WI38 (cell line): Measurements from ENCODE around the gene PLEKHG3.

Experiments
- H3K4me3 ChIP-seq: 2 replicates; pipeline ENCODE4 v1.5.1; 2011; ENCODE audit warnings: low read depth, mild to moderate bottlenecking, control low read depth, low read length
- TF ChIP-seq, protein P1 (sequence below): IDR thresholded peaks from 2 replicates; pipeline ENCODE4 v1.5.1; 2012; ENCODE audit warnings: low read depth, mild to moderate bottlenecking, control low read depth, low read length

Gene PLEKHG3

DNA sequence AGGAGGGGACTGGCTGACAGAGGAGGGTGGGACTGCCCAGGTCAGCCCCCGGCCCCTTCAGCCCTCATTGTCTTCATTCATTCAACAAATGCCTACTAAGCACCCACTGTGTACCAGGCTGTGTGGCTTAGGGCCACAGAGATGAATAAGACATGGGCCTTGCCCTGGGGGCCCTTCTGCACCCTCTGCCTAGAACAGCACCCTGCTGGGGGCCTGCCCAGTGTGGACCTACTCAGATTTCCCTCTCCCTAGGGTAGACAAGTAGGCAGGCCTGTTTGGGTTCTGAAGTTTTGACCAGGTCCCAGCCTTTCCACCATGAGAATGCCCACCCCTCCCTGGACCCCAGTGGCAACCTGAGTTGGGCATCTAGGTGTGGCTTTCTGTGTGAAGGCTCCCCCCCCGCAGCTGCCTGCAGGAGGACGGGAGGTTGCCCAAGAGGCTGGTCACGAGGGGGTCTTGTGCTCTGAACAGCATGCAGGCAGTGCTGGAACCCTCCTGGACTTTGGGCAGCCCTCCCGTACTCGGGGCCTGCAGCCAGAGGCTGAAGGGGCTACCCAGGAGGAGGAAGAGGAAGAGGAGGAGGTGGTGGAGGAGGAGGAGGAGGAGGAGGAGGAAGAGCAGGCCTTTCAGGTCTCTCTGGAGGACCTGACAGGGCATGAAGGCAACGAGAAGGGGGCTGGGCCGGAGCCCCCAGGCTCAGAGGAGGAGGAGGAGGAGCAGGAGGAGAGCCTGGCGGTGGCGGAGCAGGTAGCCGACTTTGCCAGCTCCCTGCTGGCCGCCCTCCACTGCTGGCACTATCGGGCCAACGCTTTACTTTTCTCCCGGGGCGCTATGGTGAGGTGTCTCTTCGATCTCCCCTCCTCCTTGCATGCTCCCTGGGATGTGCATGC, 33.4 kb downstream of the PLEKHG3 start:
- no peak overlapping the region for H3K4me3 ChIP-seq
- TF ChIP-seq, protein P1, sequence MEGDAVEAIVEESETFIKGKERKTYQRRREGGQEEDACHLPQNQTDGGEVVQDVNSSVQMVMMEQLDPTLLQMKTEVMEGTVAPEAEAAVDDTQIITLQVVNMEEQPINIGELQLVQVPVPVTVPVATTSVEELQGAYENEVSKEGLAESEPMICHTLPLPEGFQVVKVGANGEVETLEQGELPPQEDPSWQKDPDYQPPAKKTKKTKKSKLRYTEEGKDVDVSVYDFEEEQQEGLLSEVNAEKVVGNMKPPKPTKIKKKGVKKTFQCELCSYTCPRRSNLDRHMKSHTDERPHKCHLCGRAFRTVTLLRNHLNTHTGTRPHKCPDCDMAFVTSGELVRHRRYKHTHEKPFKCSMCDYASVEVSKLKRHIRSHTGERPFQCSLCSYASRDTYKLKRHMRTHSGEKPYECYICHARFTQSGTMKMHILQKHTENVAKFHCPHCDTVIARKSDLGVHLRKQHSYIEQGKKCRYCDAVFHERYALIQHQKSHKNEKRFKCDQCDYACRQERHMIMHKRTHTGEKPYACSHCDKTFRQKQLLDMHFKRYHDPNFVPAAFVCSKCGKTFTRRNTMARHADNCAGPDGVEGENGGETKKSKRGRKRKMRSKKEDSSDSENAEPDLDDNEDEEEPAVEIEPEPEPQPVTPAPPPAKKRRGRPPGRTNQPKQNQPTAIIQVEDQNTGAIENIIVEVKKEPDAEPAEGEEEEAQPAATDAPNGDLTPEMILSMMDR = no peak

DNA sequence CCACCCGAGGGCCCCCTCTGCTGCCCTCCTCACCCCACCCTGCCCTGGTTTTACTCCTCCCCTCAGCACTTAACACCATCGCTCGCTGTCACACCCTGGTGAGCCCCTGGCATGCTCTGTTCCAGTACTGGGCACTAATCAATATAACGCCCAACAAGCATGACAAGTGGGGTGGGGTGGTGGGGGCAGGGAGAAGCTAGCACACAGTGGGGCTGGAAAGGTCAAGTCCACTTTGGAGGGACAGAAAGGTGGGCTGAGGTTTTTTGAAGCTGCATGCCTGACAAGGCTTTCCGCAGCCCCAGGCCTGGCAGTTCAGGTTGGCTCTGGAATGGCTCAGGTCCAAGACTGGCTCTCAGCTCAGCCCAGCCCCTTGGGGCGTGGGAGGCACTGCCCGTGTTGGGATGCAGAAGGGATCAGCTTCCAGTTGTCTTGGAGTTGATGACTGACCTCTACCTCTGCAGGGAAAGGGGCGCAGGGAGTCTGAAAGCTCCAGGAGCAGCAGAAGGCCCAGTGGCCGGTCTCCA, 34.1 kb downstream of the PLEKHG3 start:
- TF ChIP-seq, protein P1 = no peak
- H3K4me3 ChIP-seq = no peak overlapping the region

DNA sequence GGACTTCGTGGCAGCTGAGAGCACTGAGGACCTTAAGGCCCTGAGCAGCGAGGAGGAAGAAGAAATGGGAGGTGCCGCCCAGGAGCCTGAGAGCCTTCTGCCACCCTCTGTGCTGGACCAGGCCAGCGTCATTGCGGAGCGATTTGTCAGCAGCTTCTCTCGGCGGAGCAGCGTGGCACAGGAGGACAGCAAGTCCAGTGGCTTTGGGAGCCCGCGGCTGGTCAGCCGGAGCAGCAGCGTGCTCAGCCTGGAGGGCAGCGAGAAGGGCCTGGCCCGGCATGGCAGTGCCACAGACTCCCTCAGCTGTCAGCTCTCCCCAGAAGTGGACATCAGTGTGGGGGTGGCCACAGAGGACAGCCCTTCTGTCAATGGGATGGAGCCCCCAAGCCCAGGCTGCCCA, 37.0 kb downstream of the PLEKHG3 start:
- H3K4me3 ChIP-seq = no peak overlapping the region
- TF ChIP-seq, protein P1 = no peak

DNA sequence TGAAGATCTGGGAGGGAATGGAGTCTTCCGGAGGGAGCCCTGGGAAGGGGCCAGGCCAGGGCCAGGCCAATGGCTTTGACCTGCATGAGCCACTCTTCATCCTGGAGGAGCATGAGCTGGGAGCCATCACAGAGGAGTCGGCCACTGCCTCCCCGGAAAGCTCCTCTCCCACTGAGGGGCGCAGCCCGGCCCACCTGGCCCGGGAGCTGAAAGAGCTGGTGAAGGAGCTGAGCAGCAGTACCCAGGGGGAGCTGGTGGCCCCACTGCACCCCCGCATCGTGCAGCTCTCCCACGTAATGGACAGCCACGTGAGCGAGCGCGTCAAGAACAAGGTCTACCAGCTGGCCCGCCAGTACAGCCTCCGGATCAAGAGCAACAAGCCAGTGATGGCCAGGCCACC, 37.7 kb downstream of the PLEKHG3 start:
- TF ChIP-seq, protein P1 = no peak
- no peak overlapping the region for H3K4me3 ChIP-seq

DNA sequence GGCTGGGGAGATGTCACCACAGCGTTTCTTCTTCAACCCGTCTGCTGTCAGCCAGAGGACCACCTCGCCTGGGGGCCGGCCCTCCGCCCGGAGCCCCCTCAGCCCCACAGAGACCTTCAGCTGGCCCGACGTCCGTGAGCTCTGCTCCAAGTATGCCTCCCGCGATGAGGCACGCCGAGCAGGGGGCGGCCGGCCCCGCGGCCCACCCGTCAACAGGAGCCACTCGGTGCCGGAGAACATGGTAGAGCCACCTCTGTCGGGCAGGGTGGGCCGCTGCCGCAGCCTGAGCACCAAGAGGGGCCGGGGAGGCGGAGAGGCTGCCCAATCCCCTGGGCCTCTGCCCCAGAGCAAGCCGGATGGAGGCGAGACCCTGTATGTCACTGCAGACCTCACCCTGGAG, 38.8 kb downstream of the PLEKHG3 start:
- no peak overlapping the region for H3K4me3 ChIP-seq
- TF ChIP-seq, protein P1 = no peak

DNA sequence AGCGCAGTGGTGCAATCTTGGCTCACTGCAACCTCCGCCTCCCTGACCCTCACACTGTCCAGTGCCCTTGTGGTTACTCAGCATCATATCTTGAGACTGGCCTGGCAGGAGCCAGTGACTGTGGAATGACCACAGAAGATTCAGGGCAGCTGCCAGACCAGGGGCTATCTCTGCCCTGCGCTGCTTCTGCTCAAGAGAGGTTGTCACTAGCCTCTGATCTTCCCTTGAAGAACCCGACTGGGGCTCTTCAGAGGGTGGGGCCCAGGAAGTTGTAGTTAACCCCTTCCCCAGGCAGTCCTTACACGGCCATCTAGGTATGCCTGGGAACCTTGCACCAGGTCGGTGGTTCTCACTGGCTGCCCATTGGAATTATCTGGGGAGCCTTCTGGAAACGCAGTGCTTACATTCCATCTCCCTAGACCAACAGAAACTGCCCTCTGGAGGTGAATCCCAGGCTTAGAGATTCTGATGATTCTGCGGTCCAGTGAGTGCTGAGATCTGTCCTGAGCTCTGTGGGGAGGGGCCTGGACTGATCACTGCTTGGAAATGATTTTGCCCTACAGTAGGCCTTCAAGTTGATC, 41.4 kb downstream of the PLEKHG3 start:
- TF ChIP-seq, protein P1 = no peak

More for the DNA sequence above, 41.4 kb downstream of the PLEKHG3 start:
- no peak overlapping the region for H3K4me3 ChIP-seq
